Measurements from ENCODE around the gene MRPL19. TPM values are rescaled to one million over a fixed set of nuclear protein-coding genes. Genes with fewer than 3 reads are reported as not detected.
A peak's percentile ranks its signal among the peaks of the same experiment; 100 is the strongest.

The MRPL19 gene
- total and polyA plus RNA-seq, 5 donors from 2014 or later = 18.0 to 36.2 (median 33.9) TPM

GRCh38 chr2:75633620-75634019 lies 13.0 kb upstream of the MRPL19 start:
- Mint-ChIP-seq H3K27me3 (peaks cover 41% of the 10 kb centered on the region), H3K9me3 (no peaks in the 10 kb centered on the region), H3K4me3 (no peak overlapping the region), H3K36me3 (no peaks in the 10 kb centered on the region), H3K4me1 (no peaks in the 10 kb centered on the region), H3K27ac (no peak overlapping the region)
- peaks cover 13% of the 10 kb centered on the region for H3K27me3 ChIP-seq (ENCODE audit: control insufficient read depth, insufficient read depth, low read length)
- H3K27ac ChIP-seq (ENCODE audit: insufficient read depth, low read length, poor library complexity, severe bottlenecking) = no peak overlapping the region
- ATAC-seq (ENCODE audit: low read depth in 2 of 2) = no peak
- DNase-seq = no peak
- H3K9me3 ChIP-seq (ENCODE audit: control insufficient read depth in 2 of 2, low read length in 2 of 2) = no peaks in the 10 kb centered on the region
- no peaks in the 10 kb centered on the region for H3K4me1 ChIP-seq (ENCODE audit: control insufficient read depth, insufficient read depth, low read length, poor library complexity, severe bottlenecking)
- H3K4me3 ChIP-seq (ENCODE audit: low read depth, low read length) = no peak overlapping the region
- H3K36me3 ChIP-seq (ENCODE audit: control insufficient read depth, insufficient read depth, low read length) = no peaks in the 10 kb centered on the region

- Histone ChIP-seq H3K4me1 (ENCODE audit: control insufficient read depth, insufficient read depth, low read length, poor library complexity, severe bottlenecking) (no peaks in the 10 kb centered on the region), H3K36me3 (ENCODE audit: control insufficient read depth, insufficient read depth, low read length) (no peaks in the 10 kb centered on the region), H3K4me3 (ENCODE audit: low read depth, low read length) (no peak overlapping the region), H3K27ac (ENCODE audit: insufficient read depth, low read length, poor library complexity, severe bottlenecking) (no peak overlapping the region), H3K27me3 (ENCODE audit: control insufficient read depth, insufficient read depth, low read length) (peaks cover 16% of the 10 kb centered on the region), H3K9me3 (ENCODE audit: control insufficient read depth in 2 of 2, low read length in 2 of 2) (no peaks in the 10 kb centered on the region)
- ATAC-seq (ENCODE audit: low read depth in 2 of 2) = no peak
- H3K4me3 Mint-ChIP-seq = no peak overlapping the region
- H3K36me3 Mint-ChIP-seq = no peaks in the 10 kb centered on the region
- no peaks in the 10 kb centered on the region for H3K4me1 Mint-ChIP-seq
- H3K27ac Mint-ChIP-seq = no peak overlapping the region
- no peaks in the 10 kb centered on the region for H3K9me3 Mint-ChIP-seq
- DNase-seq = no peak
- H3K27me3 Mint-ChIP-seq = peaks cover 48% of the 10 kb centered on the region
These were observed 11.6 kb upstream of the MRPL19 start for GRCh38 chr2:75634945-75635344.

GRCh38 chr2:75637568-75637967 lies 9.0 kb upstream of the MRPL19 start:
- Mint-ChIP-seq H3K36me3 (no peaks in the 10 kb centered on the region), H3K4me3 (no peak overlapping the region), H3K27ac (no peak overlapping the region), H3K4me1 (peaks cover 0 to 2% (median 0%) of the 10 kb centered on the region in 4 donors), H3K27me3 (peaks cover 46% of the 10 kb centered on the region), H3K9me3 (peaks cover 0 to 2% (median 0%) of the 10 kb centered on the region in 7 donors)
- Histone ChIP-seq H3K27ac (ENCODE audit: insufficient read depth, low read length, poor library complexity, severe bottlenecking) (no peak overlapping the region), H3K4me1 (ENCODE audit: control insufficient read depth, insufficient read depth, low read length, poor library complexity, severe bottlenecking) (no peaks in the 10 kb centered on the region), H3K27me3 (ENCODE audit: control insufficient read depth, insufficient read depth, low read length) (peaks cover 16% of the 10 kb centered on the region), H3K4me3 (ENCODE audit: low read depth, low read length) (no peak overlapping the region), H3K9me3 (ENCODE audit: control insufficient read depth in 2 of 2, low read length in 2 of 2) (no peaks in the 10 kb centered on the region), H3K36me3 (ENCODE audit: control insufficient read depth, insufficient read depth, low read length) (no peaks in the 10 kb centered on the region)
- no peak for ATAC-seq (ENCODE audit: low read depth in 2 of 2)
- no peak for DNase-seq

GRCh38 chr2:75640621-75641121 lies 5.9 kb upstream of the MRPL19 start:
- H3K9me3 Mint-ChIP-seq = peaks cover 0 to 2% (median 0%) of the 10 kb centered on the region in 7 donors
- peaks cover 5% of the 10 kb centered on the region for H3K36me3 Mint-ChIP-seq
- no peaks in the 10 kb centered on the region for H3K36me3 ChIP-seq (ENCODE audit: control insufficient read depth, insufficient read depth, low read length)
- H3K4me1 ChIP-seq (ENCODE audit: control insufficient read depth, insufficient read depth, low read length, poor library complexity, severe bottlenecking) = no peaks in the 10 kb centered on the region
- H3K27me3 ChIP-seq (ENCODE audit: control insufficient read depth, insufficient read depth, low read length) = peaks cover 9% of the 10 kb centered on the region
- DNase-seq (peak; percentile 5 to 45 (median 33)), ATAC-seq (ENCODE audit: low read depth in 2 of 2) (peak; percentile 86 to 87)
- no peak overlapping the region for H3K4me3 ChIP-seq (ENCODE audit: low read depth, low read length)
- H3K27ac ChIP-seq (ENCODE audit: insufficient read depth, low read length, poor library complexity, severe bottlenecking) = no peak overlapping the region
- H3K4me1 Mint-ChIP-seq = peaks cover 0 to 4% (median 3%) of the 10 kb centered on the region in 4 donors
- no peak overlapping the region for H3K27ac Mint-ChIP-seq
- H3K9me3 ChIP-seq (ENCODE audit: control insufficient read depth in 2 of 2, low read length in 2 of 2) = no peaks in the 10 kb centered on the region
- H3K4me3 Mint-ChIP-seq = no peak overlapping the region
- peaks cover 23% of the 10 kb centered on the region for H3K27me3 Mint-ChIP-seq

- Histone ChIP-seq H3K27me3 (ENCODE audit: control insufficient read depth, insufficient read depth, low read length) (peaks cover 9% of the 10 kb centered on the region), H3K36me3 (ENCODE audit: control insufficient read depth, insufficient read depth, low read length) (no peaks in the 10 kb centered on the region), H3K9me3 (ENCODE audit: control insufficient read depth in 2 of 2, low read length in 2 of 2) (no peaks in the 10 kb centered on the region), H3K27ac (ENCODE audit: insufficient read depth, low read length, poor library complexity, severe bottlenecking) (no peak overlapping the region), H3K4me1 (ENCODE audit: control insufficient read depth, insufficient read depth, low read length, poor library complexity, severe bottlenecking) (no peaks in the 10 kb centered on the region), H3K4me3 (ENCODE audit: low read depth, low read length) (no peak overlapping the region)
- H3K27me3 Mint-ChIP-seq = peaks cover 27% of the 10 kb centered on the region
- H3K27ac Mint-ChIP-seq = no peak overlapping the region
- peaks cover 5% of the 10 kb centered on the region for H3K36me3 Mint-ChIP-seq
- DNase-seq (no peak), ATAC-seq (ENCODE audit: low read depth in 2 of 2) (no peak)
- peaks cover 2 to 12% (median 3%) of the 10 kb centered on the region in 4 donors for H3K4me1 Mint-ChIP-seq
- peaks cover 0 to 3% (median 0%) of the 10 kb centered on the region in 7 donors for H3K9me3 Mint-ChIP-seq
- H3K4me3 Mint-ChIP-seq = no peak overlapping the region
These were observed 5.0 kb upstream of the MRPL19 start for GRCh38 chr2:75641587-75641986.

- Histone ChIP-seq H3K4me1 (ENCODE audit: control insufficient read depth, insufficient read depth, low read length, poor library complexity, severe bottlenecking) (peaks cover 18% of the 10 kb centered on the region), H3K36me3 (ENCODE audit: control insufficient read depth, insufficient read depth, low read length) (no peaks in the 10 kb centered on the region), H3K4me3 (ENCODE audit: low read depth, low read length) (no peak overlapping the region), H3K27ac (ENCODE audit: insufficient read depth, low read length, poor library complexity, severe bottlenecking) (no peak overlapping the region), H3K9me3 (ENCODE audit: control insufficient read depth in 2 of 2, low read length in 2 of 2) (no peaks in the 10 kb centered on the region), H3K27me3 (ENCODE audit: control insufficient read depth, insufficient read depth, low read length) (peaks cover 3% of the 10 kb centered on the region)
- H3K27ac Mint-ChIP-seq = no peak overlapping the region
- H3K4me1 Mint-ChIP-seq = peaks cover 10 to 33% (median 16%) of the 10 kb centered on the region in 4 donors
- H3K36me3 Mint-ChIP-seq = peaks cover 5% of the 10 kb centered on the region
- H3K27me3 Mint-ChIP-seq = peaks cover 12% of the 10 kb centered on the region
- ATAC-seq (ENCODE audit: low read depth in 2 of 2) (no peak), DNase-seq (no peak)
- H3K4me3 Mint-ChIP-seq = no peak overlapping the region
- peaks cover 0 to 3% (median 0%) of the 10 kb centered on the region in 7 donors for H3K9me3 Mint-ChIP-seq
These were observed 2.6 kb upstream of the MRPL19 start for GRCh38 chr2:75643980-75644379.

GRCh38 chr2:75645643-75646042 lies 940 bp upstream of the MRPL19 start:
- Histone ChIP-seq H3K27ac (ENCODE audit: insufficient read depth, low read length, poor library complexity, severe bottlenecking) (no peak overlapping the region), H3K27me3 (ENCODE audit: control insufficient read depth, insufficient read depth, low read length) (no peaks in the 10 kb centered on the region), H3K36me3 (ENCODE audit: control insufficient read depth, insufficient read depth, low read length) (peaks cover 11% of the 10 kb centered on the region), H3K9me3 (ENCODE audit: control insufficient read depth in 2 of 2, low read length in 2 of 2) (no peaks in the 10 kb centered on the region), H3K4me1 (ENCODE audit: control insufficient read depth, insufficient read depth, low read length, poor library complexity, severe bottlenecking) (peaks cover 20% of the 10 kb centered on the region), H3K4me3 (ENCODE audit: low read depth, low read length) (no peak overlapping the region)
- ATAC-seq (ENCODE audit: low read depth in 2 of 2) = no peak
- no peak for DNase-seq
- Mint-ChIP-seq H3K9me3 (peaks cover 0 to 3% (median 0%) of the 10 kb centered on the region in 7 donors), H3K4me1 (peaks cover 15 to 47% (median 26%) of the 10 kb centered on the region in 4 donors), H3K27me3 (peaks cover 5% of the 10 kb centered on the region), H3K27ac (peak overlapping the region in 2 of 3 donors; percentile 94), H3K4me3 (peak overlapping the region in 3 of 4 donors; percentile 3 to 98 (median 59)), H3K36me3 (peaks cover 18% of the 10 kb centered on the region)

GRCh38 chr2:75646090-75646582 lies 447 bp upstream of the MRPL19 start:
- H3K27ac Mint-ChIP-seq = peak overlapping the region; percentile 87 to 94 (median 94)

More at GRCh38 chr2:75646090-75646582, 447 bp upstream of the MRPL19 start:
- peak overlapping the region; percentile 93 to 98 (median 96) for H3K4me3 Mint-ChIP-seq
- Histone ChIP-seq H3K4me1 (ENCODE audit: control insufficient read depth, insufficient read depth, low read length, poor library complexity, severe bottlenecking) (peaks cover 20% of the 10 kb centered on the region), H3K27ac (ENCODE audit: insufficient read depth, low read length, poor library complexity, severe bottlenecking) (no peak overlapping the region), H3K4me3 (ENCODE audit: low read depth, low read length) (peak overlapping the region; percentile 77), H3K36me3 (ENCODE audit: control insufficient read depth, insufficient read depth, low read length) (peaks cover 15% of the 10 kb centered on the region), H3K9me3 (ENCODE audit: control insufficient read depth in 2 of 2, low read length in 2 of 2) (no peaks in the 10 kb centered on the region), H3K27me3 (ENCODE audit: control insufficient read depth, insufficient read depth, low read length) (no peaks in the 10 kb centered on the region)
- ATAC-seq (ENCODE audit: low read depth in 2 of 2) (no peak), DNase-seq (no peak)
- H3K27me3 Mint-ChIP-seq = peaks cover 5% of the 10 kb centered on the region
- peaks cover 16 to 51% (median 27%) of the 10 kb centered on the region in 4 donors for H3K4me1 Mint-ChIP-seq
- peaks cover 20% of the 10 kb centered on the region for H3K36me3 Mint-ChIP-seq
- H3K9me3 Mint-ChIP-seq = peaks cover 0 to 3% (median 0%) of the 10 kb centered on the region in 7 donors
